ENCODE data around the gene MYO1G.

The MYO1G gene

GRCh38 chr7:44921607-44922350, 57.0 kb downstream of the MYO1G start:
- Histone ChIP-seq H4K8ac (ENCODE audit: low read depth, low read length) (no peak overlapping the region), H3K4me3 (ENCODE audit: low read length in 2 of 2) (no peak overlapping the region), H3K9ac (ENCODE audit: low read depth, low read length, poor library complexity) (no peak overlapping the region), H2BK15ac (ENCODE audit: low read length) (no peak overlapping the region), H2AK5ac (ENCODE audit: low read depth, low read length) (no peak overlapping the region), H3K4ac (ENCODE audit: low read length) (no peak overlapping the region), H2AFZ (ENCODE audit: low read length) (peak overlapping the region; percentile 62), H3K9me3 (replicated peaks in 1 of 2; ENCODE audit: control insufficient read depth in 2 of 2, insufficient read depth in 1 of 2, low read depth in 1 of 2, low read length in 2 of 2) (no peaks in the 10 kb centered on the region), H2BK5ac (ENCODE audit: low read length) (no peak overlapping the region), H3K79me1 (ENCODE audit: low read depth, low read length) (no peaks in the 10 kb centered on the region), H2BK12ac (ENCODE audit: low read length) (no peak overlapping the region), H3K14ac (ENCODE audit: low read length) (no peak overlapping the region), H3K4me2 (ENCODE audit: insufficient read depth, low read length, poor library complexity, severe bottlenecking) (no peak overlapping the region), H3K23ac (ENCODE audit: low read depth, low read length, poor library complexity) (no peak overlapping the region), H3K27ac (replicated peaks; ENCODE audit: low read length) (no peak overlapping the region), H3K36me3 (replicated peaks in 1 of 2; ENCODE audit: control insufficient read depth in 2 of 2, insufficient read depth in 2 of 2, low read length in 2 of 2) (no peaks in the 10 kb centered on the region), H3K4me1 (ENCODE audit: control insufficient read depth in 2 of 2, insufficient read depth in 1 of 2, low read depth in 1 of 2, low read length in 2 of 2) (peaks cover 0 to 3% of the 10 kb centered on the region in 2 donors), H3K18ac (ENCODE audit: low read length) (no peak overlapping the region), H3K27me3 (ENCODE audit: control insufficient read depth in 3 of 3, insufficient read depth in 3 of 3, low read depth in 1 of 3, low read length in 3 of 3) (no peaks in the 10 kb centered on the region), H2BK120ac (ENCODE audit: low read depth, low read length) (no peak overlapping the region), H4K91ac (ENCODE audit: low read depth, low read length, poor library complexity) (no peak overlapping the region)
- peak; percentile 59 for DNase-seq (ENCODE audit: low spot score)
- no CpG with 5 or more reads among the region's 14 CpGs for WGBS, 2 donors (ENCODE audit: extremely low coverage in 2 of 2, insufficient read length in 2 of 2, insufficient replicate concordance in 1 of 2)

DNA sequence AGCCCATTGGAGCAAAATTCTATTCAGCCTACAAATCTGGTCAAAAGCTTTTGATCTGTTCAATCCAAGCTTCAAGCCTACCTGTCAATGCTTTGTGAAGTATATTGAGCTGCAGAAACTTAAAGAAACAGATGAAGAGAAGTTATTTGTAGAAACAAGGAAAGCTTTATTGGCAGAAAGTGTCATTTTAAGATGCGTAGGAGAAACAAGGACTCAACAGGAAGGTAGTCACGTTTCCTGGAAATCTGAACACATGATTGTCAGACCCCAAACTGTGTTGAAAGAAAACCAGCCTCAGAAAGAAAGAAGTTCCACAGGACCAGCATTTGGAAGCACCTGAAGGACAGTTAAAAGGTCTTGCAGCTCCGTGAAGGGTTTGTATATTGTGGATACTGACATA, 58.7 kb downstream of the MYO1G start:
- Histone ChIP-seq H3K9ac (ENCODE audit: low read depth, low read length, poor library complexity) (no peak overlapping the region), H4K8ac (ENCODE audit: low read depth, low read length) (no peak overlapping the region), H2BK5ac (ENCODE audit: low read length) (no peak overlapping the region), H3K4me1 (ENCODE audit: control insufficient read depth in 2 of 2, insufficient read depth in 1 of 2, low read depth in 1 of 2, low read length in 2 of 2) (peaks cover 0 to 3% of the 10 kb centered on the region in 2 donors), H3K18ac (ENCODE audit: low read length) (no peak overlapping the region), H2AFZ (ENCODE audit: low read length) (no peak overlapping the region), H4K91ac (ENCODE audit: low read depth, low read length, poor library complexity) (no peak overlapping the region), H3K9me3 (replicated peaks in 1 of 2; ENCODE audit: control insufficient read depth in 2 of 2, insufficient read depth in 1 of 2, low read depth in 1 of 2, low read length in 2 of 2) (no peaks in the 10 kb centered on the region), H2BK12ac (ENCODE audit: low read length) (no peak overlapping the region), H3K4me2 (ENCODE audit: insufficient read depth, low read length, poor library complexity, severe bottlenecking) (no peak overlapping the region), H3K36me3 (replicated peaks in 1 of 2; ENCODE audit: control insufficient read depth in 2 of 2, insufficient read depth in 2 of 2, low read length in 2 of 2) (no peaks in the 10 kb centered on the region), H3K27me3 (ENCODE audit: control insufficient read depth in 3 of 3, insufficient read depth in 3 of 3, low read depth in 1 of 3, low read length in 3 of 3) (no peaks in the 10 kb centered on the region), H3K79me1 (ENCODE audit: low read depth, low read length) (no peaks in the 10 kb centered on the region), H3K14ac (ENCODE audit: low read length) (no peak overlapping the region), H3K27ac (replicated peaks; ENCODE audit: low read length) (no peak overlapping the region), H2BK15ac (ENCODE audit: low read length) (no peak overlapping the region), H3K4me3 (ENCODE audit: low read length in 2 of 2) (no peak overlapping the region), H3K4ac (ENCODE audit: low read length) (no peak overlapping the region), H3K23ac (ENCODE audit: low read depth, low read length, poor library complexity) (no peak overlapping the region), H2AK5ac (ENCODE audit: low read depth, low read length) (no peak overlapping the region), H2BK120ac (ENCODE audit: low read depth, low read length) (no peak overlapping the region)
- no peak for DNase-seq (ENCODE audit: low spot score)
- no CpG with 5 or more reads among the region's 3 CpGs for WGBS, 2 donors (ENCODE audit: extremely low coverage in 2 of 2, insufficient read length in 2 of 2, insufficient replicate concordance in 1 of 2)

GRCh38 chr7:44918029-44918428, 60.8 kb downstream of the MYO1G start:
- H3K4ac ChIP-seq (ENCODE audit: low read length) = no peak overlapping the region
- no peak overlapping the region for H3K27ac ChIP-seq (replicated peaks; ENCODE audit: low read length)
- no peak overlapping the region for H3K4me2 ChIP-seq (ENCODE audit: insufficient read depth, low read length, poor library complexity, severe bottlenecking)
- no peak overlapping the region for H2BK120ac ChIP-seq (ENCODE audit: low read depth, low read length)
- no peak overlapping the region for H3K18ac ChIP-seq (ENCODE audit: low read length)
- no peak overlapping the region for H3K9ac ChIP-seq (ENCODE audit: low read depth, low read length, poor library complexity)
- peaks cover 0 to 3% of the 10 kb centered on the region in 2 donors for H3K4me1 ChIP-seq (ENCODE audit: control insufficient read depth in 2 of 2, insufficient read depth in 1 of 2, low read depth in 1 of 2, low read length in 2 of 2)
- no peak overlapping the region for H3K23ac ChIP-seq (ENCODE audit: low read depth, low read length, poor library complexity)
- no peak for DNase-seq (ENCODE audit: low spot score)
- H2BK5ac ChIP-seq (ENCODE audit: low read length) = no peak overlapping the region
- no peak overlapping the region for H4K8ac ChIP-seq (ENCODE audit: low read depth, low read length)
- no peaks in the 10 kb centered on the region for H3K9me3 ChIP-seq (replicated peaks in 1 of 2; ENCODE audit: control insufficient read depth in 2 of 2, insufficient read depth in 1 of 2, low read depth in 1 of 2, low read length in 2 of 2)
- H4K91ac ChIP-seq (ENCODE audit: low read depth, low read length, poor library complexity) = no peak overlapping the region
- H3K36me3 ChIP-seq (replicated peaks in 1 of 2; ENCODE audit: control insufficient read depth in 2 of 2, insufficient read depth in 2 of 2, low read length in 2 of 2) = no peaks in the 10 kb centered on the region
- H2BK15ac ChIP-seq (ENCODE audit: low read length) = no peak overlapping the region
- no peak overlapping the region for H2AFZ ChIP-seq (ENCODE audit: low read length)
- H3K14ac ChIP-seq (ENCODE audit: low read length) = no peak overlapping the region
- no peak overlapping the region for H3K4me3 ChIP-seq (ENCODE audit: low read length in 2 of 2)
- H2BK12ac ChIP-seq (ENCODE audit: low read length) = no peak overlapping the region
- H3K79me1 ChIP-seq (ENCODE audit: low read depth, low read length) = no peaks in the 10 kb centered on the region
- no peak overlapping the region for H2AK5ac ChIP-seq (ENCODE audit: low read depth, low read length)
- peaks cover 0 to 2% (median 0%) of the 10 kb centered on the region in 3 experiments for H3K27me3 ChIP-seq (ENCODE audit: control insufficient read depth in 3 of 3, insufficient read depth in 3 of 3, low read depth in 1 of 3, low read length in 3 of 3)

GRCh38 chr7:44917465-44917864, 61.4 kb downstream of the MYO1G start:
- DNase-seq (ENCODE audit: low spot score) = no peak

More at GRCh38 chr7:44917465-44917864, 61.4 kb downstream of the MYO1G start:
- H3K18ac ChIP-seq (ENCODE audit: low read length) = no peak overlapping the region
- no peak overlapping the region for H3K4ac ChIP-seq (ENCODE audit: low read length)
- no peak overlapping the region for H3K23ac ChIP-seq (ENCODE audit: low read depth, low read length, poor library complexity)
- H2AFZ ChIP-seq (ENCODE audit: low read length) = no peak overlapping the region
- H4K91ac ChIP-seq (ENCODE audit: low read depth, low read length, poor library complexity) = no peak overlapping the region
- no peaks in the 10 kb centered on the region for H3K9me3 ChIP-seq (replicated peaks in 1 of 2; ENCODE audit: control insufficient read depth in 2 of 2, insufficient read depth in 1 of 2, low read depth in 1 of 2, low read length in 2 of 2)
- peaks cover 0 to 2% (median 0%) of the 10 kb centered on the region in 3 experiments for H3K27me3 ChIP-seq (ENCODE audit: control insufficient read depth in 3 of 3, insufficient read depth in 3 of 3, low read depth in 1 of 3, low read length in 3 of 3)
- H3K79me1 ChIP-seq (ENCODE audit: low read depth, low read length) = no peaks in the 10 kb centered on the region
- H2BK12ac ChIP-seq (ENCODE audit: low read length) = no peak overlapping the region
- H2AK5ac ChIP-seq (ENCODE audit: low read depth, low read length) = no peak overlapping the region
- no peak overlapping the region for H3K4me3 ChIP-seq (ENCODE audit: low read length in 2 of 2)
- H2BK120ac ChIP-seq (ENCODE audit: low read depth, low read length) = no peak overlapping the region
- no peak overlapping the region for H3K27ac ChIP-seq (replicated peaks; ENCODE audit: low read length)
- H4K8ac ChIP-seq (ENCODE audit: low read depth, low read length) = no peak overlapping the region
- WGBS, 2 donors (ENCODE audit: extremely low coverage in 2 of 2, insufficient read length in 2 of 2, insufficient replicate concordance in 1 of 2) = no CpG with 5 or more reads among the region's 2 CpGs
- no peak overlapping the region for H3K4me2 ChIP-seq (ENCODE audit: insufficient read depth, low read length, poor library complexity, severe bottlenecking)
- no peak overlapping the region for H2BK5ac ChIP-seq (ENCODE audit: low read length)
- H3K9ac ChIP-seq (ENCODE audit: low read depth, low read length, poor library complexity) = no peak overlapping the region
- H3K4me1 ChIP-seq (ENCODE audit: control insufficient read depth in 2 of 2, insufficient read depth in 1 of 2, low read depth in 1 of 2, low read length in 2 of 2) = peaks cover 0 to 3% of the 10 kb centered on the region in 2 donors
- H2BK15ac ChIP-seq (ENCODE audit: low read length) = no peak overlapping the region
- no peak overlapping the region for H3K14ac ChIP-seq (ENCODE audit: low read length)
- no peaks in the 10 kb centered on the region for H3K36me3 ChIP-seq (replicated peaks in 1 of 2; ENCODE audit: control insufficient read depth in 2 of 2, insufficient read depth in 2 of 2, low read length in 2 of 2)

All from neuronal stem cell (in vitro differentiated cells).